Lower lobe of right lung (tissue), 2 donors: ENCODE data around the gene C2. TPM values are rescaled to one million over a fixed set of nuclear protein-coding genes. Genes with fewer than 3 reads are reported as not detected.

Experiments
- ATAC-seq, 2 donors: fragments of 200-7000 bp; cut with Tn5 transposase; one replicate each; pipeline ENCODE4 v1.9.1; 2020 to 2022; ENCODE audit warnings: mild to moderate bottlenecking in 2 of 2, moderate library complexity in 2 of 2
- DNase-seq: peaks from one replicate; pipeline ENCODE4 v3.0.0-alpha.2; 2020
- H3K27ac ChIP-seq: fragments of 200-600 bp; one replicate; pipeline ENCODE4 v1.8.0; 2022
- H3K27me3 ChIP-seq: fragments of 200-600 bp; one replicate; pipeline ENCODE4 v1.8.0; 2022; ENCODE audit warnings: low read depth
- H3K36me3 ChIP-seq: fragments of 200-600 bp; one replicate; pipeline ENCODE4 v1.8.0; 2022; ENCODE audit warnings: mild to moderate bottlenecking
- H3K4me1 ChIP-seq: fragments of 200-600 bp; one replicate; pipeline ENCODE4 v1.8.0; 2022
- H3K4me3 ChIP-seq: fragments of 200-600 bp; one replicate; pipeline ENCODE4 v1.8.0; 2022; ENCODE audit warnings: mild to moderate bottlenecking
- H3K9me3 ChIP-seq: fragments of 200-600 bp; one replicate; pipeline ENCODE4 v1.8.0; 2022
- intact Hi-C: fragments of 100-400 bp; cut with DNase I; formaldehyde crosslinking; loops from one replicate; pipeline ENCODE4 v1.11.0; 2022
- total RNA-seq: library from RNA; stranded (reverse); fragmentation: NEBNext Ultra II Directional; extraction: Animal tissue kit (Norgen Biotek cat#: 25700); gene quantifications from one replicate; pipeline ENCODE4 v1.2.1, GENCODE V29; 2021
- TF ChIP-seq, protein P1 (sequence below): fragments of 200-600 bp; IDR thresholded peaks from one replicate; pipeline ENCODE4 v1.8.0; 2022; ENCODE audit warnings: antibody characterized with exemption, mild to moderate bottlenecking
- donor health status: DM: no; HTN: yes; CAD: no; lungs with severe emphysema.

Gene C2
- total RNA-seq, 1 donor from 2014 or later: 311 TPM

DNA sequence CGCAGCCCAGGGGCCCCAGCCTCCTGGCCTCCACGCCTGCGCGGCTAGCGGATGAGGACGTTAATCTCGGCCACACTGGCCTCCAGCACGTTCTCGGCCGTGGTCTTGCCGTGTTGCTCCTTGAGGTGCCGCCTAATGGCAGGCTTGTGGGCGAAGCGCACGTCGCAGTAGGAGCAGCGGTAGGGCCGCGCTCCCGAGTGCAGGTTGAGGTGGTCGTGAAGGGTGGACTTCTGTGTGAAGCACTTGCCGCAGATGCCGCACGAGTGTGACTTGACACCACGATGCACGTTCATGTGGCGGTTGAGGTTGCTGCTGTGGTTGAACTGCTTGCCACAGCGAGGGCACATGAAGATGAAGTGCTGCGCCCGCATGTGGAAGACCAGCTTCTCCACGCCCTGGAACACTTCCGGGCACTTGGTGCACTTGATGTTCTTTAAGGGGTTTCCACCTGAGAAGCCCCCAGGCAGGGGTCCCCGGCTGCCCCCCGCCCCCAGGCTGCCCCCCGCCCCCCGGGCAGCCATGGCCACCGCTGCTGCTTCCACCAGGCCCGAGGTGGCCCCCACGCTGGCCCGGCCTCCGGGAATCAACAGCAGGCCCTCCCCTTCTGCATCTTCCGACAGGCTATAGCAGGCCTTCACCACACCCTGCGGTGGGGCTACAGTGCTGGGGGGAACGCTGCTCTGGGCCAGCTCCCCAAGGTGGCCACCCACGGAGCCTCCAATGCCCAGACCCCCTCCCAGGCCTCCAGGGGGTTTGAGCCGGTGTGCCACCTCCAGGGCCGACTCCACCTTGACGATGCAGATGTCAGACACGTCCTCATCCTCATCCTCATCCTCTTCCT lies 27.4 kb upstream of the C2 start:
- DNase-seq (no peak), ATAC-seq (no peak)
- no peaks in the 10 kb centered on the region for H3K27me3 ChIP-seq
- H3K27ac ChIP-seq: no peak overlapping the region
- no peaks in the 10 kb centered on the region for H3K9me3 ChIP-seq
- H3K4me1 ChIP-seq: peaks cover 39% of the 10 kb centered on the region
- intact Hi-C loops: no loop called here
- H3K4me3 ChIP-seq: no peak overlapping the region
- peaks cover 10% of the 10 kb centered on the region for H3K36me3 ChIP-seq
- TF ChIP-seq, protein P1, sequence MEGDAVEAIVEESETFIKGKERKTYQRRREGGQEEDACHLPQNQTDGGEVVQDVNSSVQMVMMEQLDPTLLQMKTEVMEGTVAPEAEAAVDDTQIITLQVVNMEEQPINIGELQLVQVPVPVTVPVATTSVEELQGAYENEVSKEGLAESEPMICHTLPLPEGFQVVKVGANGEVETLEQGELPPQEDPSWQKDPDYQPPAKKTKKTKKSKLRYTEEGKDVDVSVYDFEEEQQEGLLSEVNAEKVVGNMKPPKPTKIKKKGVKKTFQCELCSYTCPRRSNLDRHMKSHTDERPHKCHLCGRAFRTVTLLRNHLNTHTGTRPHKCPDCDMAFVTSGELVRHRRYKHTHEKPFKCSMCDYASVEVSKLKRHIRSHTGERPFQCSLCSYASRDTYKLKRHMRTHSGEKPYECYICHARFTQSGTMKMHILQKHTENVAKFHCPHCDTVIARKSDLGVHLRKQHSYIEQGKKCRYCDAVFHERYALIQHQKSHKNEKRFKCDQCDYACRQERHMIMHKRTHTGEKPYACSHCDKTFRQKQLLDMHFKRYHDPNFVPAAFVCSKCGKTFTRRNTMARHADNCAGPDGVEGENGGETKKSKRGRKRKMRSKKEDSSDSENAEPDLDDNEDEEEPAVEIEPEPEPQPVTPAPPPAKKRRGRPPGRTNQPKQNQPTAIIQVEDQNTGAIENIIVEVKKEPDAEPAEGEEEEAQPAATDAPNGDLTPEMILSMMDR: no peak

DNA sequence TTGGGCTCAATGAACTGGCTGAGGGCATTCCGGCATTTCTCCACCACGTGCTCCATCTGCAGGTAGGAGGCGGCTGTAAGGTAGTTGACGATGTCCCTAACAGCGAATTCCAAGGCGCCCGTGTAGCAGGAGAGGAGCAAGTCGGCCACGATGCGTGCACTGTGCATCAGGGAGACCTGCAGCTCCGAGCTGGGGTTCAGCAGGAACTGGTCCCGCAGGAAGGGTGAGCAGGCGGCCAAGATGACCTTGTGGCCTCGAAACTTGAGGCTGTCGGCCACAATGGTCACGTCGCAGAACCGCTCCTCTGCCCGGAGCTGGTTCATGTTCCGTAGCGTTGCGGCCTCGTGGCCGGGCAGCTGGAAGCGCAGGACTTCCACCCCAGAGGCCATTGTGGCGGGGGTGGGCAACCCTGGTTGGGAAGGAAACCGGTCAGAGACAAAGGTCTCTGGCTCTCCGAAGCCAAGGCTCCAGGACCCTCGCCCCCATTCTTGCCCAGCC lies 26.6 kb upstream of the C2 start:
- ATAC-seq (no peak), DNase-seq (no peak)
- H3K9me3 ChIP-seq: no peaks in the 10 kb centered on the region
- H3K27me3 ChIP-seq: no peaks in the 10 kb centered on the region
- TF ChIP-seq, protein P1: no peak
- H3K4me3 ChIP-seq: peak overlapping the region; percentile 83
- H3K4me1 ChIP-seq: peaks cover 39% of the 10 kb centered on the region
- no peak overlapping the region for H3K27ac ChIP-seq
- intact Hi-C loops: no loop called here
- peaks cover 2% of the 10 kb centered on the region for H3K36me3 ChIP-seq

DNA sequence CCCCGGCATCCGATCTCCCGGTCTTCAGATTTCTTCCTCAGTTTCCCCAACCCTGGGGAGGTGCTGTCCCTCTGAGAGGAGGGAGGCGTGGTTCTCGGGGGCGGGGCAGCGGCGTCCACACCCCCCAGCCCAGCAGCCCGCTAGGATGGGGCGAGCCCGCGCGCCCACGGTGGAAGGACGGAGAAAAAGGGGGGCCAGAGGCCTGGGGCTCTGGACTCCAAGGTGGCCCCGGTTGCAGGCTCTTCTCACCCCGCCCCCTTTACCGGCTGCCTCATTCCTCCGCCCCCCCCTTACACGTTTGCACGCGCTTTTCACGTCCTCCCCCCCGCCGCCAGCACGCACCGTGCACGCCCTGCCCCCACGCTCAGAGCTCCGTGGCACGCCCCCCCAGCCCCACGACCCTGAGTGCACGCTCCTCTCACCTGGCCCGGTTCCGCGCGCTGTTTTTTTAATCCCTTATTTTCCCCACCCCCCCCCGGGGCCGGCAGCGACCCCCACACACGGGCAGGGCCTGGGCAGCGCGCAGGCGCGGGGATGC lies 26.0 kb upstream of the C2 start:
- DNase-seq (peak; percentile 75), ATAC-seq (peak; percentile 21 to 22)
- peaks cover 35% of the 10 kb centered on the region for H3K4me1 ChIP-seq
- intact Hi-C loops: no loop called here
- TF ChIP-seq, protein P1: no peak
- no peaks in the 10 kb centered on the region for H3K27me3 ChIP-seq
- no peaks in the 10 kb centered on the region for H3K9me3 ChIP-seq
- H3K27ac ChIP-seq: no peak overlapping the region
- no peaks in the 10 kb centered on the region for H3K36me3 ChIP-seq
- peak overlapping the region; percentile 83 for H3K4me3 ChIP-seq

DNA sequence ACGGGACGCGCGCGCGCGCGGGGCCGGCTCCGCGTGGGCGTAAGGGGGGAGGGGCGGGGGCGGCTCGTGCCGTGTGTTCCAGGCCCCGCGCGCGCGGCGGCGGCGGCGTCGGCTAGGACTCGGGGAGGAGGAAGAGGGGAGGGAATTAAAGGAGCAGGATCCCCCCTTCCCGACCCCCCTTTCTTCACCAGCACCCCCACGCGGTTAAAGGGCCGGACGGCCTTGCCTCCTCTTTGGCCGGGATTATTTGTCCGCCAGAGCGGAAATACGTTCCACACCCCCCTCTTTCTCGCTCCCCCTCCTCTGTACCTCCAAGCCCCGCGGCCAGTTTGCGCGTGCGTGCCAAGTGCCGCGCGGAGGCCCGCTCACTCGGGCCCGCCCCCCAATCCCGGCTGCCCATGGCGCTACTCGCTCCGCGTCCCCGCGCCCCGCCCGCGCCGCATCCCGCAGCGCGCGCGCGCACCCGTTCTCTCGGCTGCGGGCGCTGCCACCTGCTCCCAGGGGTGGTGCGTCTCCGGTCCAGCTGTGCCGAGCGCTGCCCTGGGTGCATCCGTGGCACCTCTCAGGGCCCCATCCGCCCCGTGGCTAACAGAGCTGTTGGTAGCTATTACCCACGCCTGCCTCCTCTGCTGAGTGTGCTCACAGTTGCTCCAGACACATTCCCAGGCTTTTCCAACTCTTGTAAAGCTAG lies 25.4 kb upstream of the C2 start, which contains the start of gene ZBTB12:
Gene ZBTB12 (minus strand): TSS at position 134 of the 691 bp plus-strand sequence. CDS start 781 bp downstream, outside the sequence.
- H3K4me3 ChIP-seq: peak within 1 kb of the TSS; percentile 83
- ATAC-seq: peak; percentile 89 to 92
- intact Hi-C loops: no loop called here
- no peaks in the 10 kb centered on the region for H3K9me3 ChIP-seq
- TF ChIP-seq, protein P1: peak; percentile 6
- H3K27me3 ChIP-seq: no peaks in the 10 kb centered on the region
- H3K4me1 ChIP-seq: peaks cover 36% of the 10 kb centered on the region
- peak within 1 kb of the TSS; percentile 82 for H3K27ac ChIP-seq
- no peaks in the 10 kb centered on the region for H3K36me3 ChIP-seq
- DNase-seq: peak; percentile 93

DNA sequence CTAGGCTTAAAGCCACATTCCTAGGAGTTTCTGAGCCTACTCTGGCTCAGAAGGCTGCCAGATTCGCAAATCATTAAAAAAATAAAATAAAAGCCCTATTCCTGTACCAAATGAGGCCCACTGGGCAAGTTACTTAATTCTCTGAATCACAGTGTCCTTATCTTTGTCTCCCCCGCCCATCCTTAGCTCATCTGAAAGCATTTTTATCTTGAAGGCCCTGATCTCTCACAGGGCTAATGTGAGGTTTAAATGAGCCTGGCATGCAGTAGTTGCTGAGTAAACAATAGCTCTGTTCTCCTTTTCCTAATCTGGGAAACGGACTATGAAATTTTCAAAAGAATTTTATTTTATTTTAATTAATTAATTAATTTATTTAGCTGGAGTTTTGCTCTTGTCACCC lies 23.6 kb upstream of the C2 start:
- intact Hi-C loops: no loop called here
- no peak overlapping the region for H3K4me3 ChIP-seq
- TF ChIP-seq, protein P1: no peak
- H3K27me3 ChIP-seq: no peaks in the 10 kb centered on the region
- H3K36me3 ChIP-seq: no peaks in the 10 kb centered on the region
- ATAC-seq: no peak
- no peak overlapping the region for H3K27ac ChIP-seq
- no peaks in the 10 kb centered on the region for H3K9me3 ChIP-seq
- DNase-seq: no peak
- peaks cover 36% of the 10 kb centered on the region for H3K4me1 ChIP-seq
